Psoas muscle (tissue), 8 donors: ENCODE measurements around the gene CSF3. TPM values are rescaled to one million over a fixed set of nuclear protein-coding genes. Genes with fewer than 3 reads are reported as not detected.

Experiments used
- ATAC-seq, 4 donors: fragments of 200-7000 bp; cut with Tn5 transposase; one replicate each; pipeline ENCODE4 v1.9.1; 2020; ENCODE audit warnings: moderate library complexity in 3 of 4, mild to moderate bottlenecking in 2 of 4
- DNase-seq, 2 donors: peaks; one replicate each; pipeline ENCODE4 v3.0.0-alpha.2; 2020
- H3K27ac ChIP-seq: fragments of 200-600 bp; one replicate; pipeline ENCODE4 v1.8.0; 2022
- H3K27me3 ChIP-seq, 3 donors: fragments of 200-600 bp in 1 of 3; one replicate each; pipeline versions ENCODE4 v1.6.1 to v1.8.0; 2013 to 2022; ENCODE audit warnings: low read length in 2 of 3, mild to moderate bottlenecking in 2 of 3, moderate library complexity in 1 of 3; ENCODE audit not compliant: insufficient read depth in 3 of 3
- H3K36me3 ChIP-seq, 2 donors: fragments of 200-600 bp in 1 of 2; one replicate each; pipeline versions ENCODE4 v1.6.1 to v1.8.0; 2013 to 2022; ENCODE audit warnings: low read depth in 1 of 2, mild to moderate bottlenecking in 1 of 2, moderate library complexity in 1 of 2; ENCODE audit not compliant: insufficient read depth in 1 of 2
- H3K4me1 ChIP-seq: fragments of 200-600 bp; one replicate; pipeline ENCODE4 v1.8.0; 2022
- H3K4me3 ChIP-seq: fragments of 200-600 bp; one replicate; pipeline ENCODE4 v1.8.0; 2022; ENCODE audit warnings: mild to moderate bottlenecking
- H3K9me3 ChIP-seq: fragments of 200-600 bp; one replicate; pipeline ENCODE4 v1.8.0; 2022
- CTCF ChIP-seq: fragments of 200-600 bp; IDR thresholded peaks from one replicate; pipeline ENCODE4 v1.8.0; 2022; ENCODE audit warnings: antibody characterized with exemption
- WGBS, 3 donors: extraction: QIAGEN DNeasy Blood & Tissue Kit; methylation state at CpG; one replicate each; pipeline versions ENCODE4 v1.1.6 to v1.1.7; 2013; 5-methylcytosine and 5-hydroxymethylcytosine counted together
- intact Hi-C, 2 donors: fragments of 100-400 bp; cut with DNase I; formaldehyde crosslinking; loops; one replicate each; pipeline versions ENCODE4 v1.11.0 to v1.14.2; 2022
- polyA plus RNA-seq, 3 donors: library from polyadenylated mRNA; stranded (reverse); fragments of 200-250 nt; gene quantifications; one replicate each; pipeline ENCODE4 v1.2.3, GENCODE V29; 2013
- total RNA-seq, 4 donors: library from RNA; stranded (reverse); fragmentation: NEBNext Ultra II Directional in 2 of 4; extraction: Animal tissue kit (Norgen Biotek cat#: 25700) in 2 of 4; gene quantifications; one replicate each; pipeline versions ENCODE4 v1.2.1 to v1.2.4, GENCODE V29; 2021 to 2023
- donor health status: healthy with polysubstance abuse.
- donor health status: DM: no; HTN: no; CAD: no; lungs with moderate emphysema.
- donor health status: Bipolar disorder and iron deficiency.
- donor health status: healthy.
- donor health status: DM: yes; HTN: yes; CAD: no.
- donor health status: DM: no; HTN: no; CAD: no.
- donor health status: DM: no; HTN: no; CAD: no.
- donor health status: DM: yes; HTN: yes; CAD: no.

Gene CSF3
- total and polyA plus RNA-seq, 7 donors = 0.30 to 46.2 (median 3.9) TPM

GRCh38 chr17:40035162-40035559, 19.9 kb downstream of the CSF3 start:
- peak in 2 of 4 donors; percentile 16 to 23 for ATAC-seq
- H3K27ac ChIP-seq = no peak overlapping the region
- DNase-seq = no peak

GRCh38 chr17:40038882-40039513, 23.8 kb downstream of the CSF3 start:
- Histone ChIP-seq H3K4me1 (peaks cover 15% of the 10 kb centered on the region), H3K36me3 (peaks cover 0 to 37% of the 10 kb centered on the region in 2 donors), H3K27me3 (no peaks in the 10 kb centered on the region), H3K27ac (peak overlapping the region; percentile 84), H3K9me3 (no peaks in the 10 kb centered on the region), H3K4me3 (peak overlapping the region; percentile 24)
- ATAC-seq = peak; percentile 94 to 99 (median 96)
- intact Hi-C loops = no loop called here
- TF ChIP-seq CTCF = peak; percentile 75
- WGBS, 3 donors = 13 to 16% (median 15%) methylated on average over 11 of the region's 11 CpGs
- DNase-seq = peak; percentile 79 to 89

More at GRCh38 chr17:40035162-40035559, 19.9 kb downstream of the CSF3 start:
- H3K9me3 ChIP-seq = no peaks in the 10 kb centered on the region
- H3K27me3 ChIP-seq = no peaks in the 10 kb centered on the region
- H3K4me1 ChIP-seq = peaks cover 38% of the 10 kb centered on the region
- H3K36me3 ChIP-seq = peaks cover 7 to 59% of the 10 kb centered on the region in 2 donors
- intact Hi-C loops = no loop called here
- peak; percentile 26 for TF ChIP-seq CTCF
- H3K4me3 ChIP-seq = no peak overlapping the region
- 26 to 38% (median 28%) methylated on average over 12 of the region's 12 CpGs for WGBS, 3 donors

GRCh38 chr17:40041196-40041595, 26.0 kb downstream of the CSF3 start:
- H3K27ac ChIP-seq = no peak overlapping the region
- DNase-seq = no peak
- H3K4me3 ChIP-seq = no peak overlapping the region
- peaks cover 15% of the 10 kb centered on the region for H3K4me1 ChIP-seq
- peaks cover 0 to 33% of the 10 kb centered on the region in 2 donors for H3K36me3 ChIP-seq
- no peaks in the 10 kb centered on the region for H3K27me3 ChIP-seq
- ATAC-seq = no peak
- TF ChIP-seq CTCF = no peak
- WGBS, 3 donors = 91 to 98% (median 93%) methylated on average over 2 of the region's 2 CpGs
- H3K9me3 ChIP-seq = no peaks in the 10 kb centered on the region
- intact Hi-C loops = no loop called here

DNA sequence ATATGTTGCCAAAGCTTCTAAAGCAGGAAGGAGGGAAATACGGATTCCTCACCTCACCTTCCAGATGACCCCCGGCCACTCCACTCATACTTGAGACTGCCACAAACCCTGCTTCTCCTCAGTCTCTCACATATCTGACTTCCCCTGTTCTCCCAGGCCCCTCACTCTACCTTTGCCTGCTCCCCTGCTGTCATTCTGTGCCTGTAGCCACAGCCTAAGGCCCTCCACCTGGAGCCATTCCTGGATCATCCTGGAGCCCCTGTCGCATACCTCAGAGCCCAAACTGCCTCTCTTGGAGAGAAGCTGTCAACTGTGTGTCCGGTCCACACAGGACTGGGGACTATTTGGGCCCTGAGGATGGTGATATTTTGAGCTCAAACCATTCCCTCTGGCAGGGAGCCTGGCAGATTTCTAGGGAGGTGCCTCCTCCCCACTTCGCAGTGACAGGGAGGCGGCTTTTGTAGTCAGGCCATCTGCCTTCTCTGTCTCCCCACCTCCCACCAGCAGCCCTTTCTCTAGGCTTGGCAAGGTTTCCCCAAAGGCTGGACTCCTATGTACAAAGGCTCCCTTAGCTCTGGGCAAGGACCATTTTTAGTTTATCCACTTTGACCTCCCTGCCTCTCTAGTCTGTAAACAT, 41.3 kb downstream of the CSF3 start:
- ATAC-seq (no peak), DNase-seq (no peak)
- H3K27me3 ChIP-seq = no peaks in the 10 kb centered on the region
- peaks cover 10% of the 10 kb centered on the region for H3K4me1 ChIP-seq
- intact Hi-C loops = no loop called here
- peaks cover 0 to 19% of the 10 kb centered on the region in 2 donors for H3K36me3 ChIP-seq
- 70 to 80% (median 75%) methylated on average over 6 of the region's 6 CpGs for WGBS, 3 donors
- H3K4me3 ChIP-seq = no peak overlapping the region
- no peaks in the 10 kb centered on the region for H3K9me3 ChIP-seq
- no peak overlapping the region for H3K27ac ChIP-seq
- TF ChIP-seq CTCF = no peak
